ENCODE measurements around the gene WAC.
"Not testable (repeated sequence)": the region's sequence is repeated elsewhere in the genome, so short reads cannot be mapped to it uniquely, and the experiment has no call there.

Gene WAC

DNA sequence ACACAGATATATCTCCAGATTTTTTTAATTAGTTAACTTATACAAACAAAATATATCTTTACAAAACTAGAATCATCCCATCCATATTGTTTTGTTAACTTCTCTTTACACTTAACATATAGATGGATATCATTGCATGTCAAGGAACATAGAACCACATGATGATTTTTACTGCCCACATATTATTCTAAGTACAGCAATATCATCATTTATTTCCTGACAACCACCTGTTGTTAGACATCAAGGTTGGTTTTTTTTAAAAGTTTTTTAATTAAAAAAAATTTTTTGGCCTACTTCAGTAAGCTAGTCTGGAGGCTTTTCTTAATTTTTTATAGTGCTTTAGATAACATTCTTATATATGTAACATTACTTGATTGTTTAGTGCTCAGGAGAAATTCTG, 105.5 kb downstream of the WAC start:
- Histone ChIP-seq H4K20me1 (no peaks in the 10 kb centered on the region), H3K4me2 (no peak overlapping the region), H3K4me3 (no peak overlapping the region), H3K36me3 (no peaks in the 10 kb centered on the region), H3K9me3 (replicated peaks in 1 of 11) (0 out of 22 replicates have a peak, but pooled peaks cover 0 to 5% (median 0%) of the 10 kb centered on the region in 11 experiments), H3K9ac (no peak overlapping the region), H3K27ac (no peak overlapping the region), H3K27me3 (no peaks in the 10 kb centered on the region), H3K4me1 (no peaks in the 10 kb centered on the region)
- no peak for TF ChIP-seq Cebpa-rat (IDR thresholded peaks at IDR 0.05)

GRCh38 chr10:28640551-28640950, 107.6 kb downstream of the WAC start:
- H4K20me1 ChIP-seq = no peaks in the 10 kb centered on the region
- H3K36me3 ChIP-seq = no peaks in the 10 kb centered on the region
- H3K27me3 ChIP-seq = no peaks in the 10 kb centered on the region
- no peak overlapping the region for H3K4me3 ChIP-seq
- TF ChIP-seq Cebpa-rat (IDR thresholded peaks at IDR 0.05) = no peak
- no peak overlapping the region for H3K9ac ChIP-seq
- no peak overlapping the region for H3K4me2 ChIP-seq
- H3K9me3 ChIP-seq (replicated peaks in 1 of 11) = 0 out of 22 replicates have a peak, but pooled peaks cover 0 to 5% (median 0%) of the 10 kb centered on the region in 11 experiments
- H3K4me1 ChIP-seq = no peaks in the 10 kb centered on the region
- H3K27ac ChIP-seq = no peak overlapping the region

- TF ChIP-seq Cebpa-rat (IDR thresholded peaks at IDR 0.05) = no peak
- Histone ChIP-seq H4K20me1 (no peaks in the 10 kb centered on the region), H3K27ac (no peak overlapping the region), H3K4me2 (no peak overlapping the region), H3K36me3 (no peaks in the 10 kb centered on the region), H3K27me3 (no peaks in the 10 kb centered on the region), H3K9ac (no peak overlapping the region), H3K4me3 (no peak overlapping the region), H3K9me3 (replicated peaks in 1 of 11) (peaks cover 8 to 15% (median 13%) of the 10 kb centered on the region in 11 experiments; a peak in 15 of 22 replicates), H3K4me1 (no peaks in the 10 kb centered on the region)
Observed at GRCh38 chr10:28644647-28645046, 111.7 kb downstream of the WAC start.

DNA sequence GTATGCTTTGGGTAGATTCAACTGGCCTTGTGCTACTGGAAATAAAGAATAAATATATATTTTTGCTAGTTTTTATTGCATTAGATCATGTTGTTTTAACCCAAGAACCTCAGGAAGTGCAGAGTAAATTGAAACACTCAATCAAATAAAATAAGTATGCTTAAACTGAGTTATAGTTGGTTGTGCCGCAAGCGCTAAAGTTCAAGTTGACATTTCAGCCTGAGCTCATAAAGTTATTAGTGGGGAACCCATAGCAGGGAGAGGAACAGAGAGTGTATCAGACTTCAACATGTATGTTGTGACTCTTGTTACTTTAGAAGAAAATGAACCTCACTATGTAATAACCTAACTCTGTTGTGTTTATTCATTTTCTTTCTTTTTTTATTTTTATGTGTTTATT, 119.2 kb downstream of the WAC start:
- Histone ChIP-seq H3K9me3 (replicated peaks in 1 of 11) (peaks cover 8 to 19% (median 15%) of the 10 kb centered on the region in 11 experiments; a peak in 16 of 22 replicates), H3K36me3 (no peaks in the 10 kb centered on the region), H3K9ac (no peak overlapping the region), H3K4me1 (no peaks in the 10 kb centered on the region), H3K4me2 (no peak overlapping the region), H4K20me1 (no peaks in the 10 kb centered on the region), H3K27me3 (no peaks in the 10 kb centered on the region), H3K27ac (no peak overlapping the region), H3K4me3 (no peak overlapping the region)
- no peak for TF ChIP-seq Cebpa-rat (IDR thresholded peaks at IDR 0.05)

GRCh38 chr10:28652703-28653102, 119.8 kb downstream of the WAC start:
- Histone ChIP-seq H3K9ac (no peak overlapping the region), H3K4me2 (no peak overlapping the region), H4K20me1 (no peaks in the 10 kb centered on the region), H3K36me3 (no peaks in the 10 kb centered on the region), H3K27me3 (no peaks in the 10 kb centered on the region), H3K4me3 (no peak overlapping the region), H3K27ac (no peak overlapping the region), H3K9me3 (replicated peaks in 1 of 11) (peaks cover 8 to 19% (median 15%) of the 10 kb centered on the region in 11 experiments; a peak in 16 of 22 replicates), H3K4me1 (no peaks in the 10 kb centered on the region)
- no peak for TF ChIP-seq Cebpa-rat (IDR thresholded peaks at IDR 0.05)

- not testable (repeated sequence) for H3K4me2 ChIP-seq; H3K4me3 ChIP-seq; H3K9me3 ChIP-seq (replicated peaks in 1 of 11); H3K27ac ChIP-seq; H3K9ac ChIP-seq; H3K27me3 ChIP-seq; H4K20me1 ChIP-seq; H3K36me3 ChIP-seq
- peaks cover 0 to 15% (median 2%) of the 10 kb centered on the region in 10 experiments; a peak in 6 of 20 replicates for H3K4me1 ChIP-seq
Observed at GRCh38 chr10:28658824-28659223, 125.9 kb downstream of the WAC start.

GRCh38 chr10:28661035-28661434, 128.1 kb downstream of the WAC start:
- Histone ChIP-seq H3K4me1 (peaks cover 0 to 15% (median 2%) of the 10 kb centered on the region in 10 experiments; a peak in 6 of 20 replicates), H3K27me3 (peaks cover 0 to under 1% (median 0%) of the 10 kb centered on the region in 11 experiments; a peak in 1 of 22 replicates), H3K4me2 (peak overlapping the region in 3 of 11 experiments; percentile 12 to 35 (median 16); a peak in 5 of 22 replicates), H3K9ac (no peak overlapping the region), H3K36me3 (no peaks in the 10 kb centered on the region), H4K20me1 (no peaks in the 10 kb centered on the region), H3K4me3 (no peak overlapping the region), H3K9me3 (replicated peaks in 1 of 11) (peaks cover 0 to 4% (median 0%) of the 10 kb centered on the region in 11 experiments; a peak in 2 of 22 replicates), H3K27ac (no peak overlapping the region)
- TF ChIP-seq Cebpa-rat (IDR thresholded peaks at IDR 0.05) = no peak

DNA sequence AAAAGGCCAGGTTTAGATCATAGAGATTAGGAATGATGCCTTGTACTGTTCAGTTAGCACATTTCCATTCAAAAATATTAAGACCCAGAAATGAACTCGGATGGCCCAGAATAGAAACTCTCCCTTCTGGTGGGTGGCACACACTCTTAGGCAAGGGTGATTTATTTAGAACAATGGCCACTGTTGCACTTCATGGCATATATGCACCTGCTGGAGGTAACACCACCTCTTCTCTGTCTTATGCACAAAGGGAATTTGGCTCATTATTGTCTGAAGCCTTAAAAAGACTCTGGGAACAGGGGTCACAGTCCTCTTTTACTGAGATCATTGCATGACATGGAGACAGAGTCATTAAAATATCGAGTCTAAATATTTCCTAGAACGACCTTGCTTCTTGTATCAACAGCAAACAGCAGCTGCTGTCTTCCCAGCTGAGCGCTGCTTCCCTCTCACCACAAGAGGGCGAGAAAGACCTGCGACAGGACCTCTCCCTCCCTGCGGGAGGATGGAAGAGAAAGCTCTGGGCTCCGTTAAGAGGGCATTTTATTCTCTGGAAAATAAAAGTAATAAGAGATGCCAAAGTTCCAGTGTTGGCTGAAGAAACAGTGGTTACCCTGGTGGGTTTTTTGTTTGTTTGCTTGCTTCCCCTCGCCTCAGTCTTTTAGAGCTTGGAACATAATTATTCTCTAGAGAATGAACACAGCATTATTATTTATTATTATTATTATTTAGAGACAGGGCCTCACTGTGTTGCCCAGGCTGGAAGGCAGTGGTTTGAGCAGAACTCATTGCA, 130.9 kb downstream of the WAC start:
- Histone ChIP-seq H3K9me3 (replicated peaks in 1 of 11) (no peaks in the 10 kb centered on the region), H3K27ac (no peak overlapping the region), H3K27me3 (peaks cover 0 to 26% (median 17%) of the 10 kb centered on the region in 11 experiments; a peak in 18 of 22 replicates), H3K9ac (no peak overlapping the region), H4K20me1 (no peaks in the 10 kb centered on the region), H3K4me2 (no peak overlapping the region), H3K36me3 (no peaks in the 10 kb centered on the region), H3K4me1 (peaks cover 4 to 22% (median 10%) of the 10 kb centered on the region in 10 experiments; a peak in 14 of 20 replicates), H3K4me3 (no peak overlapping the region)
- no peak for TF ChIP-seq Cebpa-rat (IDR thresholded peaks at IDR 0.05)

DNA sequence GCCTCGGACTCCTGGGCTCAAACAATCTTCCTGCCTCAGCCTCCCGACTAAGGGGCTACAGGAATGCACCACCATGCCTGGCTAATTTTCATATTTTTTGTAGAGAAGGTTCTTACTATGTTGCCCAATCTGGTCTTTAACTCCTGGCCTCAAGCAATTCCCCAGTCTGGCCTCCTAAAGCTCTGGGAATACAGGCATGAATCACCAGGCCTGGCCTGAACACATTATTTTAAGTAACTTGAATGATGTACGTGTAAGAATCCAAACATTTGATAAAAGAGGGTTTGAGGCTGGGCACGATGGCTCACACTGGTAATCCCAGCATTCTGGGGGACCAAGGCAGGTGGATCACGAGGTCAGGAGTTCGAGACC, 131.4 kb downstream of the WAC start:
- no peaks in the 10 kb centered on the region for H3K36me3 ChIP-seq
- no peaks in the 10 kb centered on the region for H4K20me1 ChIP-seq
- no peak overlapping the region for H3K9ac ChIP-seq
- no peaks in the 10 kb centered on the region for H3K9me3 ChIP-seq (replicated peaks in 1 of 11)
- no peak overlapping the region for H3K4me3 ChIP-seq
- peaks cover 5 to 32% (median 23%) of the 10 kb centered on the region in 11 experiments; a peak in 19 of 22 replicates for H3K27me3 ChIP-seq
- H3K4me1 ChIP-seq = peaks cover 7 to 26% (median 15%) of the 10 kb centered on the region in 10 experiments; a peak in 15 of 20 replicates
- H3K27ac ChIP-seq = no peak overlapping the region
- H3K4me2 ChIP-seq = no peak overlapping the region
- TF ChIP-seq Cebpa-rat (IDR thresholded peaks at IDR 0.05) = no peak
